ENCODE measurements around the gene MAGI1. TPM values are rescaled to one million over a fixed set of nuclear protein-coding genes. Genes with fewer than 3 reads are reported as not detected.

MAGI1 gene
- total RNA-seq, 4 donors from 2014 or later: 49.5 to 72.1 (median 67.6) TPM

DNA sequence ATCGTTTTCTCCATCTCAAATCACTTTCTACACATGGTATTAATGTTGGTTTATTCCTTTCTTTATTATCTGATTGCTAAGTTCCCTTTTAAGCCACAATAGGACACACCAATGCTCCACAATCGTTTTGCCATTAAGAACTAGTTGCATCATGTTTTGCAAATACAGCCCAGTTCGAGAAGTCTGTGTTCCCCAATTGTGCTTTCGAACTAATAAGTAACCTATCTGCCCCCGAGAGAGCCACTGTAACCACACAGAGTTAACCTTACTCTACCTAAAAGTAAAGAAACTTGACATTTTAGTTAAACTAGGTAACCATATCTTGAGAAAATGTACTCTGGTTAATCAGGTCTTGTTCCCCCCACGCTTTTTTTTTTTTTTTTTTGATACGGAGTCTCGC is 39.1 kb downstream of the MAGI1 start:
- H3K27ac ChIP-seq: no peak overlapping the region
- no peak overlapping the region for H3K4me3 ChIP-seq
- H3K36me3 ChIP-seq: no peaks in the 10 kb centered on the region
- DNase-seq: no peak
- no peaks in the 10 kb centered on the region for H3K27me3 ChIP-seq
- H3K9me3 ChIP-seq: no peaks in the 10 kb centered on the region
- no peaks in the 10 kb centered on the region for H3K4me1 ChIP-seq
- TF ChIP-seq, protein P1, sequence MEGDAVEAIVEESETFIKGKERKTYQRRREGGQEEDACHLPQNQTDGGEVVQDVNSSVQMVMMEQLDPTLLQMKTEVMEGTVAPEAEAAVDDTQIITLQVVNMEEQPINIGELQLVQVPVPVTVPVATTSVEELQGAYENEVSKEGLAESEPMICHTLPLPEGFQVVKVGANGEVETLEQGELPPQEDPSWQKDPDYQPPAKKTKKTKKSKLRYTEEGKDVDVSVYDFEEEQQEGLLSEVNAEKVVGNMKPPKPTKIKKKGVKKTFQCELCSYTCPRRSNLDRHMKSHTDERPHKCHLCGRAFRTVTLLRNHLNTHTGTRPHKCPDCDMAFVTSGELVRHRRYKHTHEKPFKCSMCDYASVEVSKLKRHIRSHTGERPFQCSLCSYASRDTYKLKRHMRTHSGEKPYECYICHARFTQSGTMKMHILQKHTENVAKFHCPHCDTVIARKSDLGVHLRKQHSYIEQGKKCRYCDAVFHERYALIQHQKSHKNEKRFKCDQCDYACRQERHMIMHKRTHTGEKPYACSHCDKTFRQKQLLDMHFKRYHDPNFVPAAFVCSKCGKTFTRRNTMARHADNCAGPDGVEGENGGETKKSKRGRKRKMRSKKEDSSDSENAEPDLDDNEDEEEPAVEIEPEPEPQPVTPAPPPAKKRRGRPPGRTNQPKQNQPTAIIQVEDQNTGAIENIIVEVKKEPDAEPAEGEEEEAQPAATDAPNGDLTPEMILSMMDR (IDR thresholded peaks at IDR 0.05): no peak
- no peak for TF ChIP-seq POLR2A (IDR thresholded peaks at IDR 0.05)

DNA sequence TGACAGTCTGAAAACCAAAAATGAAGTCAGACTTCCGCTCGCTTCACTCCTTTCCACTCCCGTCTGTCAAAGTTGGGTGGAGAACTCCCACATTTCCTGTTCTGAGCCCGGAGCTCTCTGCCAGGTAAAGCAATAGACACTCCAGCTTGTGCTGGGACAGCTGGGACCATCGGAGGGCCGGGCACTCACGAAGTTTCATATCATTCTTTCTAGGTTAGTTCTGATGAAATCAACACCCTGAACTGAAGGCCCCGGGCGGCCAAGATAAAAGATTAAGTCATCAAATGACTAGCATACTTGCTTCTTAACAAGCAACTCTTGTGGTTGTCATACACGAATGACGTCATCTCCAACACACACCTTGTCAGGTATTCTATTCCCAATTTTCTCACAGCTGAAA is 42.1 kb downstream of the MAGI1 start:
- Histone ChIP-seq H3K27me3 (no peaks in the 10 kb centered on the region), H3K27ac (no peak overlapping the region), H3K9me3 (no peaks in the 10 kb centered on the region), H3K36me3 (no peaks in the 10 kb centered on the region), H3K4me3 (no peak overlapping the region), H3K4me1 (no peaks in the 10 kb centered on the region)
- DNase-seq: no peak
- TF ChIP-seq, protein P1 (IDR thresholded peaks at IDR 0.05): no peak
- no peak for TF ChIP-seq POLR2A (IDR thresholded peaks at IDR 0.05)

DNA sequence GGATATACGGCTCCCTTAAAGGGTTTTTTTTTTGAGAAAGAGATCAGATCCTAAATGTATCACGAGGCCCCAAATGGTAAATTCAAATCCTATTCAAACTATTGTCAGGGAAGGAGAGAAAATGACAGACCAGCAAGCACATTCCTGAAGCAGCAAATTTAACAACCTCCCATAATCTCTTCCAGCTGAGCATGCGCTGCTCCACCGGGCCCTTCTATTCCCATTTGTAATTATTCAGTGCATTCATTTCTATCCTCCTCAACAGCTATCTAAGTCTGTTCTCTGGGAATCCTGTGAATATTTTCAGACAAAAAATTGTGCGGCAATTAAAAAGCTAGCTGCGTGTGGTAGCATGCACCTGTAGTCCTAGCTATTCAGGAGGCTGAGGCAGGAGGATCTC is 43.2 kb downstream of the MAGI1 start:
- DNase-seq: no peak
- Histone ChIP-seq H3K27me3 (no peaks in the 10 kb centered on the region), H3K4me3 (no peak overlapping the region), H3K4me1 (no peaks in the 10 kb centered on the region), H3K27ac (no peak overlapping the region), H3K9me3 (no peaks in the 10 kb centered on the region), H3K36me3 (no peaks in the 10 kb centered on the region)
- no peak for TF ChIP-seq POLR2A (IDR thresholded peaks at IDR 0.05)
- TF ChIP-seq, protein P1 (IDR thresholded peaks at IDR 0.05): no peak

DNA sequence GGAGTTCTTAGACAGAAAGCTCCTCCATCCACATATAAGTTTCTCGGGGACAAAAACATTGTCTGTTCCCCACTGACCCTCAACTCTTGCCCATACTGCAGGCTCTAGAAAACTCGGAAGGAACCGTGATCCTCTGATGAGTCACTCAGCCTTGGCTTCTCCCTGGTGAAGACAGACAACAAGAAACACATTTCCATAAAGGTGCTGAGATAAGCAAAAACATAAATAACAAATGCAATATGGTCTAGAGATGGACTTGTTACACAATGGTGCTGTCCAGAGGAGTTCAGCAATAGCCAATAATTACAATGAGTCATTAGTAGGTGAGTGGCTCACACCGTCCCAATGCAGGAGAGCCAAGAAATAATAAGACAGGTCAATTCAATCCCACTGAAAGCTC is 43.7 kb downstream of the MAGI1 start:
- peak in 1 of 3 donors; percentile 49 for DNase-seq
- no peaks in the 10 kb centered on the region for H3K4me1 ChIP-seq
- H3K27ac ChIP-seq: no peak overlapping the region
- H3K27me3 ChIP-seq: no peaks in the 10 kb centered on the region
- H3K36me3 ChIP-seq: no peaks in the 10 kb centered on the region
- H3K4me3 ChIP-seq: no peak overlapping the region
- no peaks in the 10 kb centered on the region for H3K9me3 ChIP-seq
- no peak for TF ChIP-seq POLR2A (IDR thresholded peaks at IDR 0.05)
- TF ChIP-seq, protein P1 (IDR thresholded peaks at IDR 0.05): no peak

DNA sequence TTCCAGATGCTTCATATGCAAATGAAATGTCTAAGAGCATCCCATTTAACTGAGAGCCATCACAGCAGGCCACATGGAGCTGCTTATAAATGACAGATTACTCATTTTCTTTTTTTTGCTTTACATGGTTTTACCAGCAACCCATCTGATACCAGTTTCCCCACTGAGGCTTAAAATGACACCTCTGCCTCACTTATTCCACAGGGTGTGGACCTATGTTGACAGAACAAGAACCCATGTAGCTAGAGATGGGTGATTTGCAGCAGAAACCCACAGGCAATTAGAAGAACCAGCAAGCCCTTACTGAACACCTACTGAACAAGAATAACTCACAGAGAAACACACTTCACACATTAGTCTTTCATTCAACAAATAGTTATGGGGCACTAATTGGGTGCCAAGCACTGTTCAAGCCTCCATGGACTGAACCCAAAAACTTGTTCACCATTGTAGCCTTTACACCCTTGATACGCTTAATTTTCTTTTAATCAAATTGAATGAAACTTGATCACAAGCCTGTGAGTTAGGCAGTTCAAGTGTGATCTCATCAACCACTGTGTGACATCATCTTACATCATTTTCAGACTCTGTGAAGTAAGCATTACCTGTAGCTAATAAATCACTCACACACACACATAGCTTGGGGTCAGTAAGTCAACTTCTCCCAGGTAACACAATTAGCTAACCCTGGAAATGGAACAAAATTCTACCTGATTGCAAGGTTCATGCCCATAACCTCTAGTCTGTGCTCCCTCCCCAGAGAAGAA is 45.4 kb downstream of the MAGI1 start:
- no peak for TF ChIP-seq POLR2A (IDR thresholded peaks at IDR 0.05)
- TF ChIP-seq, protein P1 (IDR thresholded peaks at IDR 0.05): no peak
- Histone ChIP-seq H3K27me3 (no peaks in the 10 kb centered on the region), H3K9me3 (no peaks in the 10 kb centered on the region), H3K27ac (no peak overlapping the region), H3K36me3 (no peaks in the 10 kb centered on the region), H3K4me1 (no peaks in the 10 kb centered on the region), H3K4me3 (no peak overlapping the region)
- DNase-seq: no peak
